PC-3 (cell line): ENCODE measurements around the gene CA11.

Source experiments
- CTCF ChIP-seq: fragments of 300-600 bp; sonication (generic); conservative IDR thresholded peaks from 2 replicates; pipeline ENCODE4 v1.5.1; 2017; ENCODE audit warnings: antibody characterized with exemption, low read depth, mild to moderate bottlenecking, low read length
- EZH2 ChIP-seq: fragments of 300-600 bp; sonication (generic); IDR thresholded peaks from one replicate; pipeline ENCODE4 v1.6.1; 2017; ENCODE audit warnings: antibody characterized with exemption, mild to moderate bottlenecking, low read length; ENCODE audit not compliant: unreplicated experiment

- TF ChIP-seq CTCF, result no peak
- TF ChIP-seq EZH2, result no peak
These were observed 39.6 kb upstream of the CA11 start for GRCh38 chr19:48685583-48685982.
